NCI-H2196 (cell line): ENCODE data around the gene ZCCHC24.
"Not testable (repeated sequence)": the region's sequence is repeated elsewhere in the genome, so short reads cannot be mapped to it uniquely, and the experiment has no call there.

Source experiments
- DNase-seq: peaks from one replicate; lab custom pipeline; 2025; ENCODE audit not compliant: unreplicated experiment; lab: John Stamatoyannopoulos, UW

The ZCCHC24 gene

DNA sequence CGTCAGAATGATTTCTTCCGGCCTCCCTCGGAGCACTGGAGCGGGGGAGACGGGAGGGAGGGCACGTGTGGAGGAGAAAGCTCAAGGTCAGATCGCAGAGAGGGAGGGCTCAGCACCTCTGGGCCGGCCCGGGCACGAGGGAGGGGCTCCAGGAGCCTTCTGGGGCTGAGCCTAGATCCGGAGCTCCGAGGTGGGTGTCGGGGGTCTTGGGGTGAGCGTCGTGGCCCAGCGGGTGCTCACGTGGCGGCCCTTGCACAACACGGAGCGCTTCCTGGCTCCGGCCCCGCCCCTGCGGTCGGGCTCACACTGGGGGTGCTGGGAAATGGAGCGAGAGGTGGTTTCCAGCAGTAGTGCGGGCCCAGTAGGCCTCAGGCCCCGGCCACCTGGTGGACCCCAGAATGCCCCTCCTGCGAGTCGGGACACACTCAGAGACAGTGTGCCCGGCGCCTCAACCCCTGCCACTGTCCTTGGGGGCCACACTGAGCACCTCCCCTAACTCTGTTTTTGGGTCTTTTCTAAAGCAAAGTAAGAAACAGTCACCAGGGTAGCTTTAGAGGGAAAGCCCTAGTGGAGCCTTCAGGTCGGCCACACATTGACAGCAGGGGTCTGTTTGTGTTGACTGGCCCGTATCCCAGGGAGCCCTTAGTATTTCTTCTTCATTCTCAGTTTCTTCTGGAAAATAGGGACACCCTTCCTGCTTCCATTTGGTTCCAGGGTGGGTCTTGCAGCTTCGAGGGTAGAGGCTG lies 97.4 kb downstream of the ZCCHC24 start:
- peak; percentile 13 for DNase-seq

DNA sequence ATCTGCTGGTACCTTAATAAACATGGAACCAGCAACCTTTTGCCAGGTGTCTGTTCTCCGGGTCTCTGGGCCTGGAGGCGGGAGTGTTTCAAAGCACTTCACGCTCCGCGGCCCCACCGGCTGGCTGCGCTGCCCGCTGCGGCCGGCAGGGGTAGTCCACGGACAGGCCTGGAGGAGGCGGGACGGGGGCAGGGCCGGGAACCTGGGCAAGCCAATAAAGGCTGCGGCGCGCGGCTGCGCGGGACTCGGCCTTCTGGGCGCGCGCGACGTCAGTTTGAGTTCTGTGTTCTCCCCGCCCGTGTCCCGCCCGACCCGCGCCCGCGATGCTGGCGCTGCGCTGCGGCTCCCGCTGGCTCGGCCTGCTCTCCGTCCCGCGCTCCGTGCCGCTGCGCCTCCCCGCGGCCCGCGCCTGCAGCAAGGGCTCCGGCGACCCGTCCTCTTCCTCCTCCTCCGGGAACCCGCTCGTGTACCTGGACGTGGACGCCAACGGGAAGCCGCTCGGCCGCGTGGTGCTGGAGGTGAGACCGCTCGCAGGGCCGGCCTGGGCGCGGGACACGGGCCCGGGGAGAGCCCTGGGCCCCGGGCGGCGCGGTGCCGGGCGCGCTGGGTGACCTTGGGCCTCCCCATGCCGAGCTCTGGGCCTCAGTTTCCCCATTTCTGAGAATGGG lies 98.1 kb downstream of the ZCCHC24 start, which contains the start of gene PPIF:
Gene PPIF, plus strand, starts transcription at position 244 of the 668 bp plus-strand sequence. Its CDS starts 80 bp downstream, at position 324.
- DNase-seq: peak; percentile 85

DNA sequence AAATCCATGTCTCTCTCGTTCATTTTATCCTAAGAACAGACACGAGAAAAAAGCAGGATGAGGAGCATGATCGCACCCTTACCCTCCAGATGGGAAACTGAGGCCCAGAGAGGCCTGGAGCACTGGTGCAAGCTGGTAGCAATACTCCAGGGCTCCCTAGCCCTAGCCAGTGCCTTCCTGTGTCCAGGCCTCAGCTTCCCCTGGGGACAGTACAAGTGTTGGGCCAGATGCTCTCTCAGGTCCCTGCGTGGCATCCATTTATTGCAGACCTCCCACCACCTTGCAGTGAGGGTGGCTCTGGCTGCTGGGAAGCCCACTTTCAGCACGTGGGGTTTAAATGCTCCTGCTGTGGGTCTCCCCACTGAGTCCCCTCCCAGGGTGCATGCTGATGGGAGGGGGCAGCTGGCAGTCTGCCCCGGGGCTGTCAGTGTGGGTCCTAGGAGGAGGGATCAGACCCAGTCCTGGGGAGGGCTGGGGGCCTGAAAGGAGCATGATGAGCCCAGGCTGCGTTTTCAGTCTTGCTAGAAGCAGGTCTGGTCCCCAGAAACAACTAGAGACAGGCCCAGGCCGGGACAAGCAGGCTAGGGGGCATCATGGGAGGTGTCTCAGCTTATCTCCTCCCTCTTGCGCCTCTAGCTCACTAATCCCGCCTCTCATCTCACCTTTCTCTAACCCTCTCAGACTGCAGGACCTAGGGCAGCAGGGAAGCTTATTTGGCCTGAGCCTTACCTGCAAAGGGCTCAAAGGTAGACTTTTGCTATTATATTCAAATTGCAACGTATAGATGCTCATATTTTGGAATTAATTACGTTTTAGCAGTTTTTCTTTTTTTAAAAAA lies 98.8 kb downstream of the ZCCHC24 start:
- DNase-seq: no peak

DNA sequence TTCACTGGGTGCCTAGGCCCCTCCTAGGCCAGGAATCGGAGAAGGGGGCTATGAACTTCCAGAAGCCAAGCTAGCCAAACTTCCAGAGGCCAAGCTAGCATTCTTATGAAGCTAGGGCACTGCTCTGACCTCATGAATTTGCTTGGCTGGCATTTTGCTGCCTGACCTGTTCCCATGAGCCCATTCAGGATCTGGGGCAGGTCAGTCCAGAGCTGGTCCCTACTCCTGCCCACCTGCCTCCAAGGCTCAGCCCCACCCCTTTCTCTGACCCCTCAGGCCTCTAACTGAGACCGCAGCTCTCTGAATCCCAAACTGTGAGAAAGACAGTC lies 99.4 kb downstream of the ZCCHC24 start:
- DNase-seq: no peak

DNA sequence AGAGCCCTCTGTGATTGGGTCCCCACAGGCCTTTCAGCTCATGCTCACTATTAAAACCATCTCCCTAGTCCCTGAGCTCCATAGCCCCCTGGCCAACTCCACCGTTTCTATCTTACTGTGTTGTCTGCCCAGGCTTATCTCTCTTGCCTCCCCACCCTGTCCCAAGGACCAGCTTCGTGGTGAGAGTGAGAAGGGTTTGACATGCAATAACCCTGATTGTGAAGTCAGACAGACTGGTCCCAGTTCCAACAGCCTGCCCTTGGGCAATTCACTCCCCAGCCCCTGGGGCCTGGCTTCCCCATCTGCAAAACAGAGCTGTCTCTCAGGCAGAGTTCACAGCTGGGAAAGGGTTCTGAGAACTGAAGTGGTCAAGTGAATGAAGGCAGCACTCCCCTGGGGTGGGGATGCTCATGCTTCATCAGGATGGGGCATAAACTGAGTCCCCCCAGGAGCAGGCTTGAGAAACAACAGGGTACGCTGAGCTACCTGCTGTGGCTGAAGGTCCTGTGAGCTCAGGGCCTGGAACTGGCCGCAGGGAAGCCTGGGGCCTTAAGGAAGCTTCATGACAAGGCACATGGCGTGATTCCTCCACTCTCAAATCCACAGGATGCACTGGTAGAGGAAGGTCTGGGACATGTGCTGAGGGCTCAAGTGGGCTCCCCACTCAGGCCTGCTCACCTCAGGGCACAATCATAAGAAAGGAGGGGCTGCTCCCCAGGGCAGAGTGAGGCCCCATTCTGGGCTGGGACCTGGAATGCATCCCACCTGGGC lies 100.0 kb downstream of the ZCCHC24 start:
- no peak for DNase-seq

DNA sequence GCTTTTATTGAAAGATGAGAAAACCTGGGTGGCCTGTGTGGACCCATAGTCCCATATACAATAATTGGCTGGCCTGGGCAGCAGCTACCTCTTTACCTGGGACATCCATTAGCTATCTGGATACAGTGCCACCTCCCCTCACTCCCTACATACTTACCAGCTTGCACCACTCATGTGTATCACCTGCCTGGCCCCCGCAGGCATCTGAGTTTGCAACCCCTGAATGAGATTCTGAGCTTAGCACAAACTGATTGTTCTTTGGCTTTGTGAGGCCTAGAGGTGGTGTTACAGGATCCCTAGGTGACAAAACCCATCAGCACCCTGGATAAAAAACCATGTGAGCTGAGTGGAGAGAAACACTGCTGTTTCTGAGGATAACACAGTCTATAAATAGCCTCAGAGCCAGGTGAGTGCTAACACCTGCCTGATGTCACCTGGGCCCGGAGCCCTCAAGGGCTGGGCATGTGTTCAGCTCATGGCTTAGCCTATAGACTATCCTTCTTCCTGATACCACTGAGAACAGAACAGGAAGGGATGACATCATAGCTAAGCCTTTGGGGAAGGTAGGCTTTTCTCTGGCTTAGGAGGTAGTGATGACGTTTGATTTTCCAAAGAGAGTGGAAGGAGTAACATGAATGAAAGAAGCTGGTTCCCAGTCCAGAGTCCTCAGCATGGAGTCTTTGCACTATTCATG lies 100.8 kb downstream of the ZCCHC24 start:
- DNase-seq: peak; percentile 51

DNA sequence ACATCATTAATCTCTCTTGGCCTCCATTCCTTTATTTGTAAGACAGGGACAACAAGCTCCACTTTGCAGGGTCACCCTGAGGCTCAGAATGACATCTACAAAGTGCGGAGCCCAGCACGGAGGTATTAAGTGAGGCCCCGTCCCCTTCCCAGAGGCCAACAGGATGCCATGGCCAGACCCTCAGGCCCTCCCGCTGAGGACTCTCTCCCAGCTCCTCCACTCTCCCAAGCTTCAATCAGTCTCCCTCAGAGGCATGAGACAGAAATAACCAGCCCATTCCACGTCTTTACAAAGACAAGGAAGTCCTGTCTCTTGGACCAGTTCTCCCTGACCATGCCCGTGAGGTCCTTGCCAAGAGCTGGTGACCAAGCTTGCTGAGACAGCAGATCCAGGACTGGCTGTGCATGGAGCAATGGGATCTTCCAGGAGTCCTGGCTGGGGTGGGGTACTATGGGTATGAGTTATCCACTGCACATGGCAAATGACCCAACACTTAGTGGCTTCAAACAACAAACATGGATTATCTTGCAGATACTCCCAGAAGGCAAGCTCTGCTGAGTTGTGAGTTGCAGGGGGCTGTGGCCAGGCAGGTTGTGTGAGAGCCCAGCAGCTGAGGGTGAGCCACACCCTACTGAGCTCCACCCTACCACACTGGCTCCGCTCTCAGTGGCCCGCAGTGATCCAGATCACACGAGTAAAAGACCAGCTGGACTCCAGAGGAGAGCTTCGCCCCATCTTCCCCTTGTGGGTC lies 102.4 kb downstream of the ZCCHC24 start:
- DNase-seq: no peak

DNA sequence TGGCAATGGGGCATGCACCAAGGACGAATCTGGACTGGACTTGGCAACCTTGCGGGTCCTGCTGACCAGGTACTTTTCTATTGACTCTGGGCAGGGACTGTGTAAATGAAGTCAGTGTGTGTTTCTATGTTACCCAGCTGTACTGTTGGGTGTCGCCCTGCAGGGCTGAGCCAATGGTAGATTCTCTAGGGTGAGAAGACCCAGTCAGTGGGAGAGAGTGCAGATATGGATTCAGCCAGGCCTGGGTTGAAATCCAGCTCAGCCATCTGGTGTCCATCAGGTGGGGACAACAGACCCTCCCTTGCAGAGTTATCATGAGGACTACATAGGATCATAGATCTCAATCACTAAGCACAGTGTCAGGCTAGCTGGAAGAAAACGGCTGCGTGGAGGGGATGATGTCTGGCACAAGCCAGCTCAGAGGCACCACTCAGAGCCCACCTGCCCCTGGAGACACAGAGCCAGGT lies 103.1 kb downstream of the ZCCHC24 start:
- DNase-seq: no peak

DNA sequence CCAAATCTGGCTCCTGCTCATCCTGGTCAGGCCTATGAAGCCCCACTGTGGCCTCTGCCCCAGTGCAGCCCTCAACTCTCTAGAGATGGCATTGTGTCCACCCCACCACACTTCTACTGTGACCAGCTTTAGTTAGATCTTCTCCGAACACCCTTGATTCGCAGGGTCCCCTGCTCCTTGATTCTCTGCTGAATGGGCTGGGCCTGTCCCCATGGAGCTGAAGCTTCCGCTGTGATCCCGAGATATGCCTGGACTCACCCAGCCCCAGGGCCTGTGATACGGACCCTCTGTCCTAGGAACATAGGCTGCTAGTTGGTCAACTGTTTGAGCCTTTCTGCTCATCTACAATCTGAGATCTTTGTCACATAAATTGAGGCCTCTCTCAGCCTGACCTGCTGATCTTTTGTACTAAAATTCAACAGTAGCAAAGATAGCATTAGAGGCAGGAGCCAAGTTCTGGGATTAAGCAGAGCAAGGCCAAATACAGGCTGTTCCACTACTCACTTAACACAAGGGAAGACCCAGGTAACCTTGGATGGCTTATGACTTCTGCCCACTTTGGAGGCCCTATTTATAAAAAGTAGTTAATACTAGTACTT lies 104.7 kb downstream of the ZCCHC24 start:
- no peak for DNase-seq

DNA sequence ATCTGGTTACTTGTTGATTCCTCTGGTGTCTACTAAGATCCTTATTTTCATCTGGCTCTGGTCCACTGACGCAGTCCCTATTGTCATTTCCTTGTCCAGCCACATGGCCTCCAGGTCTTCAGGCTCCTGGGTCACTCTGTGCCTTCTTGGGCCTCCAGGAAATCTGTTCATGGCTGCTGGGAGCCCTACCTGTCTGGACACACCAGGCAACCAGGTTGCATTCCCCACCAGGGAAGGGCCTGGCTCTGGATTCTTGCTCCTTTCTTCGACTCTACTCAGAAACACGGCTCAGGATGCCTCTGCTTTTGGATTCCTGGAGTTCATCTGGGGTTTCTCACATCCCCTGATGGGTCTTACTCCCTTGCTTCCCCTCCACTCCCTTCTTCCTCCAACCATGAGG lies 106.2 kb downstream of the ZCCHC24 start:
- DNase-seq: no peak

DNA sequence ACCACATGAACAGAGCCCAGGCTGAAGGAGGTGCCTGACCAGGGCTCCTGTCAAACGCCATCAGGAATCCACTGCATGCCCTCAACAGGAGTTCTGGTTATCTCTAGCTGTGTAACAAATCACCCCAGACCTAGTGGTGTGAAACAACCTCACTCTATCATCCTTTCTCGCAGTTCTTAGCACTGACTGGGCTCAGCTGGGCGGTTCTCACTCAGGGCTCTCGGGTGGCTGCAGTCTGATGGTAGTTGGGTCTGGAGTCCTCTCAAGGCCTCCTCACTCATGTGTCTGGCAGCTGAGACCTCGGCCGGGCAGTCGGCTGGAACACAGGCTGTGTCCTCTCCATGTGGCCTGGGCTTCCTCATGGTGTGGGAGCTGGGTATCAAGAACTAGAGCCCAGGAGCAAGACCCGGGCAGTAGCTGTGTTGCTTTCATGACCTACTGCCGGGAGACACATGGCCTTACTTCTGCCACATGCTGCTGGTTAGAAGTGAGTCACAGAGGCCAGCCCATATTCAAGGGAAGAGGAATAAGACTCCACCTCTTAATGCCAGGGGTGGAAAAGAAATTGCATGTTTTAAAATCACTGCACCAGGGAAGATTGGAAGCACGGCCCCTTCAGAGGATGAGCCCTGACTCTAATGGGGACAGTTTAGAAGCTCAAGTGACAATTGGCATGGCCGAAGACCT lies 107.5 kb downstream of the ZCCHC24 start:
- not testable (repeated sequence) for DNase-seq

DNA sequence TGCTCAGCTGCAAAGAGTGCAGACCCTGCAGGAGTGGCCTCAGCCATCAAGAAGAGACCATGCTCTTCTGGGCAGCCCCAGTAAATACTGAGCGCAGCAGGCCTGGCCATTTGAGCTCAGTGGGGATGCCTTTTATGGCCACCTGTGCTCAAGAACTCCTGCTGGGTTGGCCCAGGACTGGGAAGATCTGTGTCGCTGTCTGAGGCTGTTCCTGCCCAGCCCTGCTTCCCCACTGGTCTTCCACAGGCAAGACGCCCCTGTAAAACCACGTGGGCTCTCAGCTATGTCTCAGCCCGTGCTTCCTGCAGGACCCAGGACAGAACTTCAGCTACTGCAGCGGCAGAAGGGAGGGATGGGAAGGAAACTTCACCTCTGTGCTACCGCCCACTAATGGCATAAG lies 108.7 kb downstream of the ZCCHC24 start:
- DNase-seq: no peak

DNA sequence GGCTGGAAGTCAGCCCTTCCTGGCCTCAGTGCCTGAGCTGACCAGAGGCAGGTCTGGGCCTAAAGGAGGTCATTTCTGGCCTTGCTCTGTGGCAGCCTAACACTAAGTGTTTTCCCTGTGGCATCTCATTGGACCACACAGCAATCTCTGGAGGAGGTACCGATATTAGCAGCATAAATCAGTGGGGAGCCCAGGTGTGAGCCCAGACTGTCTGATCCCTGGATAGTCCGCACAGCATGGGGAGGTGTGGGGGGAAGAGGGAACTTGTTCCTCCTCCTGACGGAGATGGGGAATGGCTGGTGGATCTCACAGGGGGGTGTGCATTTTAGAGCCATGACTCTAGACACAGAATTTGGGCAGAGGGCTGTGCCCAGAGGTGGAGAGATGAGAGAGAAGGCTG lies 109.1 kb downstream of the ZCCHC24 start:
- DNase-seq: no peak

DNA sequence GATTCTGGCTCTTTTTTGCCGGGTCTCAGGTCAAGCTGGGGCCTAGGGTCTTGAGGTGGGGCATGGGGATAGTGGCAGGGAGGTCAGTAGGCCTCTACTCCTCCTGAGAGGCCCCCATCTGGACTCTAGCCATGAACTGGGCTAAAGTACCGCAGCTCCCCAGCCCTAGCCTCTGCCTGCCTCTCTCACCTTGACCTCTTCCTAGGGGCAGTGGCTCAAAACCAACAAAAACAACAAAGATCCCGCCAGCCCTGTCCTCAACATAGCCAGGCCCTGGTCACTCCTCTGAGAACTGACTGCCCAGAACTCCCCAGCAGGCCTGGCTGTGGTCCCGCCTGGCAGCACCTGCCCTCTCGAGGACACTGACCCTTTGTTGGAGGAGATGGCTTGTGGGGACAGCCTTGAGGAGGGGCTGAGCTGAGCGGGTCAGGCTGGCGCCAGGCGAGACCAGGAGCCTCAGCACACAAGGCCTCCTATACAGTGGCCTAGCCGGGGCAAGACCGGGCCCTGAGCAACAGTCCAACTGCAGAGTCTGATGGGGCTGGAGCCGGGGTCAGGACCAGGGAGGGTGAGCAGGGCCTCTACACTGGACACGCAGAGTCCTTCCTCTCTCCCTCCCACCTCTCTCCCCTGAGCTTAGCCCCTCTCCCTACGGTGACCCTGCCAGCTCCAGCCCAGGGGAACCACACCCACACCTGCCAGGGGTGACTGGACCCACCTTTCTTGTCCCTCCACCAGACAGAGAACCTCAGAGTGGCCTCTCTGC lies 109.8 kb downstream of the ZCCHC24 start:
- peak; percentile 41 for DNase-seq

DNA sequence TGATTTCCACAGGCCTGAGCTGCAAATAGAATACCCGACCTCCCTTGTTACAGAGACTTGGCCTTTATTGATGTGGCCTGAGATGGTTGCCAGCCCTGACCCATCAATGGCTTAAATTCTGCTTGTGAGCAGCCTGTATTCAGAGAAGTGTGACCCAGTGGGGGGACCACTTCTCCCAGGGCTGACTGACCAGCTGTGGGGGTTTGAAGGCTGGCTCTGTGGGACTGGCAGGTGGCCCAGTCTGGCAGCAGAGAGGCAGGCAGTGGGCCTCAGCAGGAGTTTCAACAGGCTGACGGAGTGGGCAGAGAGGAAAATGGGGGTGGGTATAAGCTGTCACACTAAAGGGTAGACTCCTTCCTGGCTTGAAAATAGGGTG lies 110.3 kb downstream of the ZCCHC24 start:
- no peak for DNase-seq

DNA sequence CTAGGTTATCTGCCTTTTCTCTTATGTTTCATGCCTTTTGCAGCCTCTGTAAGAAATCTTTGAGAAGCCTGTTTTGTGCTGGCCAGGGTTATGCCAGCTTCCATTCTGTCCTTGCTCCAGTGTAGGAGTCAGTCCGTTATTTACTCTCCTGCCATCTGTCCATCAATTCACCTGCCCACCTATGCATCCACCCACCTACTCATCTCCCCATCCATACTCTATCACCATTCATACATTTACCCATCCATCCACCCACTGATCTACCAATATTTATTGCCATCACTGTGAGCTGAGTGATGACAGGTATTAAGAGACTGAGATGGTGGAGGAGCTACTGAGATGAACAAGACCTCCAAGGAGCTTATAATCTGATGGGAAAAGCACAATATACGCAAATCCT lies 110.9 kb downstream of the ZCCHC24 start:
- no peak for DNase-seq

DNA sequence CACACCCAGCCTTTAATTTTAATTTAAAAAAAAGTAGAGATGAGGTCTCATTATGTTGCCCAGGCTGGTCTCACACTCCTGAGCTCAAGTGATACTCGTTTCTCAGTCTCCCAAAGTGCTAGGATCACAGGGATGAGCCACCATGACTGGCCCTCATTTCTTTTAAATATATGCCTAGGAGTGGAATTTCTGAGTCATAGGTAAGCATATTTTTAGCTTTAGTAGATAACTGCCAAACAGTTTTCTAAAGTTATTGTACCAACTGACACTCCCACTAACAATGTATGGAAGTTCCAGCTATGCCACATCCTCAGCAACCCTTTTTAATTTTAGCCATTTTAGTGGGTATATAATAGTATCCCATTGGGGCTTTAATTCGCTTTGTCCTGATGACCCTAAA lies 111.9 kb downstream of the ZCCHC24 start:
- DNase-seq: no peak
